HCT116 (cell line): ENCODE results near the gene TCF19. TPM values are rescaled to one million over a fixed set of nuclear protein-coding genes. Genes with fewer than 3 reads are reported as not detected.

ENCODE experiments used
- ATAC-seq: fragments of 200-7000 bp; cut with Tn5 transposase; 2 replicates; pipeline ENCODE4 v1.9.1; 2020; ENCODE audit warnings: mild to moderate bottlenecking, moderate library complexity
- BruUV-seq: library from RNA; stranded (reverse); fragments of 400-500 nt; replicated peaks from 2 replicates; lab custom pipeline; 2021; lab: Mats Ljungman, UMichigan
- CTCF ChIA-PET: fragments of 300-600 bp; sonication (Branson Sonifier 250); formaldehyde crosslinking; loops from one replicate; lab custom pipeline; 2021; ENCODE audit warnings: antibody characterized with exemption; lab: Charles Lee
- POLR2A ChIA-PET: fragments of 300-600, 350-600 bp; sonication (Branson Sonifier 250); formaldehyde crosslinking; loops from one replicate; lab custom pipeline; 2021; ENCODE audit warnings: antibody characterized with exemption; lab: Charles Lee
- RAD21 ChIA-PET, 2 experiments: fragments of 300-600 bp; sonication (Branson Sonifier 250); formaldehyde crosslinking; loops; one replicate each; lab custom pipeline; 2023; ENCODE audit warnings: low total read pairs in 2 of 2; ENCODE audit not compliant: uncharacterized antibody in 2 of 2, unreplicated experiment in 2 of 2, low non-redundant PET in 1 of 2; lab: Charles Lee
- DNase-seq: peaks from one replicate; pipeline ENCODE4 v3.0.0-alpha.2; 2010; ENCODE audit warnings: low read depth, low spot score
- H2AFZ ChIP-seq: fragments of 200-600 bp; shearing (Covaris generic), sonication (generic); 2 replicates; pipeline ENCODE4 v1.6.1; 2017; ENCODE audit warnings: low read depth, mixed run types, mixed read lengths, antibody characterized with exemption, low read length; ENCODE audit not compliant: poor library complexity, severe bottlenecking
- H3K27ac ChIP-seq: 2 replicates; pipeline ENCODE4 v1.5.1; 2012; ENCODE audit warnings: low read depth, low read length
- H3K27me3 ChIP-seq: fragments of 200-600 bp; sonication (generic); 2 replicates; pipeline ENCODE4 v1.6.1; 2016; ENCODE audit warnings: mixed run types, low read length, mixed read lengths; ENCODE audit not compliant: insufficient read depth
- H3K36me3 ChIP-seq, 2 experiments: fragments of 200-500 bp in 1 of 2; fragments of 200-600 bp in 1 of 2; sonication (Bioruptor generic) in 1 of 2; sonication (generic) in 1 of 2; 2 replicates each; pipeline versions ENCODE4 v1.5.1 to v1.6.1; 2014 to 2016; ENCODE audit warnings: low read length in 2 of 2, inconsistent platforms in 1 of 2, mixed read lengths in 1 of 2, mixed run types in 1 of 2; ENCODE audit not compliant: insufficient read depth in 2 of 2, control insufficient read depth in 1 of 2
- H3K4me1 ChIP-seq, 2 experiments: fragments of 200-600 bp in 1 of 2; sonication (generic) in 1 of 2; 2 replicates each; pipeline versions ENCODE4 v1.5.1 to v1.6.1; 2012 to 2017; ENCODE audit warnings: low read length in 2 of 2, inconsistent platforms in 1 of 2, mild to moderate bottlenecking in 1 of 2, mixed read lengths in 1 of 2, mixed run types in 1 of 2, moderate library complexity in 1 of 2; ENCODE audit not compliant: insufficient read depth in 2 of 2, control insufficient read depth in 1 of 2
- H3K4me2 ChIP-seq: fragments of 200-600 bp; sonication (generic); 2 replicates; pipeline ENCODE4 v1.6.1; 2017; ENCODE audit warnings: mixed run types, low read length, mixed read lengths
- H3K4me3 ChIP-seq, 2 experiments: fragments of 200-600 bp in 1 of 2; sonication (generic) in 1 of 2; replicated peaks in 1 of 2; 2 replicates each; pipeline ENCODE4 v1.5.1; 2011 to 2016; ENCODE audit warnings: low read length in 2 of 2, control low read depth in 1 of 2, low read depth in 1 of 2, mild to moderate bottlenecking in 1 of 2, mixed read lengths in 1 of 2, mixed run types in 1 of 2
- H3K79me2 ChIP-seq: fragments of 200-600 bp; sonication (generic); 2 replicates; pipeline ENCODE4 v1.6.1; 2017; ENCODE audit warnings: mild to moderate bottlenecking, mixed run types, low read length, moderate library complexity, mixed read lengths; ENCODE audit not compliant: insufficient read depth
- H3K9ac ChIP-seq: fragments of 200-600 bp; sonication (generic); 2 replicates; pipeline ENCODE4 v1.6.1; 2016; ENCODE audit warnings: low read length, mixed read lengths
- H3K9me2 ChIP-seq: fragments of 200-600 bp; sonication (generic), shearing (Covaris generic); 2 replicates; pipeline ENCODE4 v1.6.1; 2017; ENCODE audit warnings: mixed run types, mild to moderate bottlenecking, moderate library complexity; ENCODE audit not compliant: insufficient read depth
- H3K9me3 ChIP-seq, 2 experiments: fragments of 200-500 bp in 1 of 2; fragments of 200-600 bp in 1 of 2; sonication (Bioruptor generic) in 1 of 2; sonication (generic) in 1 of 2; 2 replicates each; pipeline ENCODE4 v1.6.1; 2014 to 2017; ENCODE audit warnings: low read length in 2 of 2, mixed read lengths in 2 of 2, inconsistent platforms in 1 of 2, low read depth in 1 of 2, mild to moderate bottlenecking in 1 of 2, mixed run types in 1 of 2, moderate library complexity in 1 of 2; ENCODE audit not compliant: control insufficient read depth in 1 of 2, insufficient read depth in 1 of 2
- H4K20me1 ChIP-seq: fragments of 200-600 bp; sonication (generic), shearing (Covaris generic); 2 replicates; pipeline ENCODE4 v1.6.1; 2017; ENCODE audit warnings: mixed run types, mild to moderate bottlenecking, moderate library complexity; ENCODE audit not compliant: insufficient read depth
- CBX3 ChIP-seq: IDR thresholded peaks from 2 replicates; pipeline ENCODE4 v1.6.1; 2012; ENCODE audit warnings: low read depth
- CEBPB ChIP-seq: IDR thresholded peaks from 2 replicates; pipeline ENCODE4 v1.6.1; 2012; ENCODE audit warnings: low read depth
- CTCF ChIP-seq, 3 experiments: fragments of 200-600 bp in 1 of 3; sonication (generic) in 1 of 3; IDR thresholded peaks in 2 of 3; conservative IDR thresholded peaks in 1 of 3; 2 replicates each; pipeline ENCODE4 v1.5.1; 2012 to 2017; ENCODE audit warnings: low read depth in 2 of 3, low read length in 2 of 3, antibody characterized with exemption in 1 of 3, borderline replicate concordance in 1 of 3, control low read depth in 1 of 3, mild to moderate bottlenecking in 1 of 3, mixed read lengths in 1 of 3, mixed run types in 1 of 3, moderate library complexity in 1 of 3; ENCODE audit not compliant: insufficient read depth in 1 of 3
- ELF1 ChIP-seq: IDR thresholded peaks from 2 replicates; pipeline ENCODE4 v1.6.1; 2012; ENCODE audit warnings: low read depth, borderline replicate concordance
- FOSL1 ChIP-seq: IDR thresholded peaks from 2 replicates; pipeline ENCODE4 v1.6.1; 2012; ENCODE audit warnings: low read depth
- JUND ChIP-seq: IDR thresholded peaks from 2 replicates; pipeline ENCODE4 v1.6.1; 2012
- MAX ChIP-seq: IDR thresholded peaks from 2 replicates; pipeline ENCODE4 v1.6.1; 2012
- POLR2AphosphoS5 ChIP-seq: IDR thresholded peaks from 2 replicates; pipeline ENCODE4 v1.6.1; 2011; ENCODE audit warnings: mild to moderate bottlenecking, low read depth, low read length, moderate library complexity
- RAD21 ChIP-seq: IDR thresholded peaks from 2 replicates; pipeline ENCODE4 v1.6.1; 2012; ENCODE audit warnings: low read depth, mild to moderate bottlenecking
- REST ChIP-seq: IDR thresholded peaks from 2 replicates; pipeline ENCODE4 v1.6.1; 2012; ENCODE audit warnings: low read depth
- SIN3A ChIP-seq: IDR thresholded peaks from 2 replicates; pipeline ENCODE4 v1.6.1; 2012; ENCODE audit warnings: low read depth
- SP1 ChIP-seq: IDR thresholded peaks from 2 replicates; pipeline ENCODE4 v1.6.1; 2012; ENCODE audit warnings: low read depth
- SRF ChIP-seq: IDR thresholded peaks from 2 replicates; pipeline ENCODE4 v1.6.1; 2012; ENCODE audit warnings: low read depth
- TCF7L2 ChIP-seq: IDR thresholded peaks from 2 replicates; pipeline ENCODE4 v1.7.0; 2011; ENCODE audit warnings: borderline replicate concordance, inconsistent platforms; ENCODE audit not compliant: insufficient read depth, insufficient read length; ENCODE audit errors: extremely low read depth
- YY1 ChIP-seq: IDR thresholded peaks from 2 replicates; pipeline ENCODE4 v1.6.1; 2011; ENCODE audit warnings: low read length, low read depth, moderate library complexity, mild to moderate bottlenecking; ENCODE audit not compliant: insufficient replicate concordance; ENCODE audit errors: extremely low read depth
- ZFX ChIP-seq: fragments of 450-650 bp; IDR thresholded peaks from 2 replicates; pipeline ENCODE4 v1.6.1; 2017
- intact Hi-C: fragments of 100-400 bp; cut with micrococcal nuclease; formaldehyde crosslinking; loops from 2 replicates; pipeline ENCODE4 v1.10.0; 2022
- total RNA-seq: library from RNA; stranded (reverse); gene quantifications from one replicate; pipeline ENCODE4 v1.2.1, GENCODE V29; 2021; ENCODE audit not compliant: unreplicated experiment

The TCF19 gene
- total RNA-seq, 1 experiment from 2014 or later: 15.4 TPM

GRCh38 chr6:31116661-31117385 is 41.6 kb upstream of the TCF19 start:
- Histone ChIP-seq H3K4me2 (no peak overlapping the region), H3K4me3 (no peak overlapping the region), H3K27ac (no peak overlapping the region), H3K9ac (no peak overlapping the region)
- DNase-seq: no peak
- ChIA-PET CTCF (interaction anchor here (1.7 to 2.4 kb wide), 2 partner anchors 14 to 202 kb away, joined by 4 to 11 read pairs; no protein-coding TSS in a partner anchor), RAD21 (no interaction called here)
- TF ChIP-seq YY1 (no peak), POLR2AphosphoS5 (no peak), SP1 (no peak), MAX (no peak), ELF1 (no peak), FOSL1 (no peak), RAD21 (no peak), CBX3 (no peak), CTCF (IDR thresholded peaks at IDR 0.05 in 2 of 3, conservative IDR thresholded peaks at IDR 0.05 in 1 of 3; ENCODE audit: borderline replicate concordance in 1 of 3, insufficient read depth in 1 of 3, low read depth in 2 of 3, low read length in 2 of 3) (no peak), SIN3A (no peak), REST (no peak), TCF7L2 (no peak), ZFX (no peak), CEBPB (no peak), JUND (no peak), SRF (no peak)
- TF ChIP-seq, all 23 proteins: peak for 0
- Histone ChIP-seq H3K4me1 (peaks cover 23 to 48% of the 10 kb centered on the region in 2 experiments), H3K36me3 (no peaks in the 10 kb centered on the region), H3K9me3 (no peaks in the 10 kb centered on the region), H4K20me1 (no peaks in the 10 kb centered on the region), H3K79me2 (peaks cover 8% of the 10 kb centered on the region; the same call in 1 of the 2 replicates), H3K27me3 (no peaks in the 10 kb centered on the region), H2AFZ (no peak overlapping the region), H3K9me2 (no peaks in the 10 kb centered on the region)
- no TSS peak for BruUV-seq
- intact Hi-C loops: no loop called here
- ATAC-seq: no peak
- POLR2A ChIA-PET: interaction anchor here (1.0 to 1.6 kb wide), 2 partner anchors 9 to 30 kb away, joined by 3 to 5 read pairs; no protein-coding TSS in a partner anchor
